T-helper 17 cell (primary cell): ENCODE data around the gene TGFBI. TPM values are rescaled to one million over a fixed set of nuclear protein-coding genes. Genes with fewer than 3 reads are reported as not detected.

Source experiments
- ATAC-seq: fragments of 150-1000 bp; cut with Tn5 transposase; 2 replicates; pipeline ENCODE4 v1.10.0; 2021; ENCODE audit warnings: mild to moderate bottlenecking, moderate library complexity
- DNase-seq, 3 donors: peaks; one replicate each; pipeline versions ENCODE4 v3.0.0 to v3.0.0-alpha.2; 2020 to 2021
- H3K9me3 ChIP-seq: one replicate; pipeline ENCODE4 v1.7.0; 2013; ENCODE audit warnings: low read length, mild to moderate bottlenecking; ENCODE audit not compliant: control insufficient read depth, poor library complexity, severe bottlenecking
- H3K27ac Mint-ChIP-seq: one replicate; pipeline ENCODE4 v1.8.0; 2022; ENCODE audit warnings: mild to moderate bottlenecking, moderate library complexity, mixed read lengths
- H3K27me3 Mint-ChIP-seq: one replicate; pipeline ENCODE4 v1.8.0; 2022; ENCODE audit warnings: mixed read lengths
- H3K36me3 Mint-ChIP-seq: one replicate; pipeline ENCODE4 v1.8.0; 2022; ENCODE audit warnings: low read depth, mixed read lengths
- H3K4me1 Mint-ChIP-seq: one replicate; pipeline ENCODE4 v1.8.0; 2022; ENCODE audit warnings: mild to moderate bottlenecking, mixed read lengths
- H3K4me3 Mint-ChIP-seq: one replicate; pipeline ENCODE4 v1.8.0; 2022; ENCODE audit warnings: mild to moderate bottlenecking, moderate library complexity, mixed read lengths
- total RNA-seq, 4 donors: library from RNA in 2 of 4; stranded (reverse) in 2 of 4; gene quantifications; one replicate each; pipeline ENCODE4 v1.2.3 and lab custom pipeline; 2022 to 2026

The TGFBI gene
- total RNA-seq, 2 donors from 2014 or later, result 6.6 to 8.6 TPM

GRCh38 chr5:136047858-136048257, 19.1 kb downstream of the TGFBI start:
- peaks cover 5% of the 10 kb centered on the region for H3K36me3 Mint-ChIP-seq
- no peaks in the 10 kb centered on the region for H3K9me3 ChIP-seq
- peaks cover 1% of the 10 kb centered on the region for H3K4me1 Mint-ChIP-seq
- ATAC-seq (no peak), DNase-seq (no peak)
- no peaks in the 10 kb centered on the region for H3K27me3 Mint-ChIP-seq
- no peak overlapping the region for H3K4me3 Mint-ChIP-seq
- H3K27ac Mint-ChIP-seq, result no peak overlapping the region

- Mint-ChIP-seq H3K4me1 (peaks cover 2% of the 10 kb centered on the region), H3K36me3 (peaks cover 5% of the 10 kb centered on the region), H3K27me3 (no peaks in the 10 kb centered on the region), H3K27ac (no peak overlapping the region), H3K4me3 (no peak overlapping the region)
- DNase-seq (no peak), ATAC-seq (no peak)
- no peaks in the 10 kb centered on the region for H3K9me3 ChIP-seq
Observed at GRCh38 chr5:136048966-136049365, 20.2 kb downstream of the TGFBI start.

GRCh38 chr5:136051486-136052220, 22.9 kb downstream of the TGFBI start:
- DNase-seq (no peak), ATAC-seq (no peak)
- peaks cover 5% of the 10 kb centered on the region for H3K36me3 Mint-ChIP-seq
- peaks cover 2% of the 10 kb centered on the region for H3K4me1 Mint-ChIP-seq
- H3K9me3 ChIP-seq, result no peaks in the 10 kb centered on the region
- no peak overlapping the region for H3K27ac Mint-ChIP-seq
- no peak overlapping the region for H3K4me3 Mint-ChIP-seq
- H3K27me3 Mint-ChIP-seq, result peaks cover 5% of the 10 kb centered on the region

GRCh38 chr5:136052692-136053335, 24.0 kb downstream of the TGFBI start:
- Mint-ChIP-seq H3K27ac (no peak overlapping the region), H3K36me3 (peaks cover 3% of the 10 kb centered on the region), H3K4me1 (peaks cover 5% of the 10 kb centered on the region), H3K27me3 (peaks cover 7% of the 10 kb centered on the region), H3K4me3 (no peak overlapping the region)
- no peaks in the 10 kb centered on the region for H3K9me3 ChIP-seq
- DNase-seq (no peak), ATAC-seq (no peak)

GRCh38 chr5:136053336-136054141, 24.8 kb downstream of the TGFBI start:
- Mint-ChIP-seq H3K4me3 (no peak overlapping the region), H3K27ac (no peak overlapping the region), H3K27me3 (peaks cover 7% of the 10 kb centered on the region), H3K36me3 (no peaks in the 10 kb centered on the region), H3K4me1 (peaks cover 5% of the 10 kb centered on the region)
- ATAC-seq (no peak), DNase-seq (no peak)
- H3K9me3 ChIP-seq, result no peaks in the 10 kb centered on the region

- Mint-ChIP-seq H3K4me3 (no peak overlapping the region), H3K4me1 (peaks cover 5% of the 10 kb centered on the region), H3K36me3 (no peaks in the 10 kb centered on the region), H3K27me3 (peaks cover 7% of the 10 kb centered on the region), H3K27ac (no peak overlapping the region)
- ATAC-seq, result no peak
- DNase-seq, result no peak
- no peaks in the 10 kb centered on the region for H3K9me3 ChIP-seq
Observed at GRCh38 chr5:136054142-136055019, 25.6 kb downstream of the TGFBI start.

- H3K27ac Mint-ChIP-seq, result no peak overlapping the region
- H3K36me3 Mint-ChIP-seq, result no peaks in the 10 kb centered on the region
- no peaks in the 10 kb centered on the region for H3K9me3 ChIP-seq
- peaks cover 5% of the 10 kb centered on the region for H3K4me1 Mint-ChIP-seq
- H3K4me3 Mint-ChIP-seq, result no peak overlapping the region
- H3K27me3 Mint-ChIP-seq, result peaks cover 7% of the 10 kb centered on the region
- no peak for ATAC-seq
- DNase-seq, result no peak
Observed at GRCh38 chr5:136055612-136056309, 27.0 kb downstream of the TGFBI start.

GRCh38 chr5:136056336-136056735, 27.5 kb downstream of the TGFBI start:
- H3K9me3 ChIP-seq, result no peaks in the 10 kb centered on the region
- Mint-ChIP-seq H3K27me3 (peaks cover 7% of the 10 kb centered on the region), H3K4me1 (peaks cover 5% of the 10 kb centered on the region), H3K36me3 (no peaks in the 10 kb centered on the region), H3K4me3 (no peak overlapping the region), H3K27ac (no peak overlapping the region)
- ATAC-seq (no peak), DNase-seq (no peak)

- Mint-ChIP-seq H3K4me1 (peaks cover 5% of the 10 kb centered on the region), H3K27me3 (peaks cover 7% of the 10 kb centered on the region), H3K27ac (no peak overlapping the region), H3K36me3 (no peaks in the 10 kb centered on the region), H3K4me3 (no peak overlapping the region)
- H3K9me3 ChIP-seq, result no peaks in the 10 kb centered on the region
- ATAC-seq (no peak), DNase-seq (no peak)
Observed at GRCh38 chr5:136056771-136057335, 28.1 kb downstream of the TGFBI start.

- no peak for DNase-seq
- ATAC-seq, result no peak
- Mint-ChIP-seq H3K4me1 (peaks cover 5% of the 10 kb centered on the region), H3K4me3 (no peak overlapping the region), H3K36me3 (no peaks in the 10 kb centered on the region), H3K27ac (no peak overlapping the region), H3K27me3 (peaks cover 7% of the 10 kb centered on the region)
- H3K9me3 ChIP-seq, result no peaks in the 10 kb centered on the region
Observed at GRCh38 chr5:136057401-136058038, 28.7 kb downstream of the TGFBI start.

- H3K4me1 Mint-ChIP-seq, result peaks cover 5% of the 10 kb centered on the region
- H3K27ac Mint-ChIP-seq, result no peak overlapping the region
- no peak overlapping the region for H3K4me3 Mint-ChIP-seq
Observed at GRCh38 chr5:136058039-136058971, 29.5 kb downstream of the TGFBI start.

More at GRCh38 chr5:136058039-136058971, 29.5 kb downstream of the TGFBI start:
- H3K36me3 Mint-ChIP-seq, result no peaks in the 10 kb centered on the region
- no peaks in the 10 kb centered on the region for H3K9me3 ChIP-seq
- ATAC-seq (no peak), DNase-seq (no peak)
- H3K27me3 Mint-ChIP-seq, result peaks cover 7% of the 10 kb centered on the region
